ENCODE results near the gene KRTAP5-8.
"Not testable (repeated sequence)": the region's sequence is repeated elsewhere in the genome, so short reads cannot be mapped to it uniquely, and the experiment has no call there.

Gene KRTAP5-8

DNA sequence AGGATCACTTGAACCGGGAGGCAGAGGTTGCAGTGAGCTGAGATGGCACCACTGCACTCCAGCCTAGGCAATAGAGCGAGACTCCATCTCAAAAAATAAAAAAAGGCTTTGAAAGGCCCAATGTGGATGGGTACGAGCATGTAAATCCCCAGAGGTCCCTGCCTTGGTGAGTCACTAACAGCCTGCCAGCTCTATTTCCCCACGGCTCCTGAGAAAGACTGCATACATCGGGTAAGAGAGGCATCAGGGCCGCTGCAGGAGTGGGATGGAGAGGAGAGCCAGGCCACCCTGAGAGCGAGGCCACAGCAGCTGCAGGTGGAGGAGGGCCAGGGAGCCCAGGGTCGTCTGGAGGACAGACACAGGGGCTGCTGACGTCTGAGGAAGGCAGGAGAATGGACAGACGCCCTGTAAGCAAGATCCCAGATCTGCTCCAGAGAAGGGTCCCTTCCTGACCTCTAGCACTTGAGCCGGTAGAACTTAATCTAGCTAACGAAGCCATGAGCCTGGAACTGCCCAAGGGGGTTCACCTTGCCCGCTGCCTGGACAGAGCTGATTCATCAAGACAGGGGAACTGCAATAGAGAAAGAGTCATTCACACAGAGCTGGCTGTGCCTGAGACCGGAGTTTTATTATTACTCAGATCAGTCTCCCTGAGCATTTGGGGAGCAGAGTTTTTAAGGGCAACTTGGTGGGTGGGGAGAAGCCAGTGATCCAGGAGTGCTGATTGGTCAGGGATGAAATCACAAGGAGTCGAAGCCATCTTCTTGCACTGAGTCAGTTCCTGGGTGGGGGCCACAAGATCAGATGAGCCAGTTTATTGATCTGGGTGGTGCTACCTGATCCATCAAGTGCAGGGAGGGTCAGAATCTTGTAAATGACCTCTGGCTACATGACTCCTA is 5.3 kb downstream of the KRTAP5-8 start:
- no peak for DNase-seq (ENCODE audit: low read depth in 2 of 2, low spot score in 1 of 2)

DNA sequence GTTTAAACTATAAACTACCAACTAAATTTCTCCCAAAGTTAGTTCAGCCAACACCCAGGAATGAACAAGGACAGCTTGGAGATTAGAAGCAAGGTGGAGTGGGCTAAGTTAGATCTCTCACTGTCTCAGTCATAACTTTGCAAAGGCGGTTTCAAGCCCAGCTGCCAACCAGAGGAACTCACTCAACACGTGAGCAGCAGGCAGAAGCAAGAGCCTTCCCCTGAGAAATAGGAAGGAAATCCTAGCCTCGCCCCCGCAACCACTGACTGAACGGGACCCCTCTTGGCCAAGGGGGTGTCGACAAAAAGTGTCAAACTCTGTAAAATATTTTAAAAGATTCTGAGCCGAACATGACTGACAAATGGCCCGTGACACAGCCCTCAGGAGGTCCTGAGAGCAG is 6.0 kb downstream of the KRTAP5-8 start:
- DNase-seq (ENCODE audit: low read depth in 2 of 2, low spot score in 1 of 2), result no peak

DNA sequence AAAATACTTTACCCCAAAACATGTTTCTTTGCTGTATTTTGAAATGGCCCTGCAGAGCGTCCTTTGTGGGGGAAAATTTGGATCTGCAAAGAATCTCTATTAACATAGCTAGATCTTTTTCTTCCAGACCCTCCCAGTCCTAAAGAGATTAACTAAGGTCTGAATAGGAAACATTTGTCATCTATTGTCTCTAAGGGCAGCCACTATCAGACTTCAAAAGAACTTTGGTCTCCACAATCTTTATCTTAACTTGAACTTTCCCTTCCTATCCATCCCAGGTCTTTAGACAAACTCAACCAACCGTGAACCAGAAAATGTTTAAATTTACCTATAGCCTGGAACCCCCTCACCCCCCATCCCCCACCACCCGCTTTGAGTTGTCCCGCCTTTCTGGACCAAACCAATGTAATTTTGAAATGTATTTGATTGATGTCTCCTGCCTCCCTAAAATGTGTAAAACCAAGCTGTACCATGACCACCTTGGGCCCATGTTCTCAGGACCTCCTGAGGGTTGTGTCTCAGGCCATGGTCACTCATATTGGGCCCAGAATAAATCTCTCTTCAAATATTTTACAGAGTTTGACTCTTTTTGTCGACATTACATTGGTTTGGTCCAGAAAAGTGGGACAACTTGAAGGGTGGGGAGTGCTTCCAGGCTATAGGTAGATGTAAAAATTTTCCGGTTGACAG is 6.8 kb downstream of the KRTAP5-8 start:
- no peak for DNase-seq (ENCODE audit: low read depth in 2 of 2, low spot score in 1 of 2)

DNA sequence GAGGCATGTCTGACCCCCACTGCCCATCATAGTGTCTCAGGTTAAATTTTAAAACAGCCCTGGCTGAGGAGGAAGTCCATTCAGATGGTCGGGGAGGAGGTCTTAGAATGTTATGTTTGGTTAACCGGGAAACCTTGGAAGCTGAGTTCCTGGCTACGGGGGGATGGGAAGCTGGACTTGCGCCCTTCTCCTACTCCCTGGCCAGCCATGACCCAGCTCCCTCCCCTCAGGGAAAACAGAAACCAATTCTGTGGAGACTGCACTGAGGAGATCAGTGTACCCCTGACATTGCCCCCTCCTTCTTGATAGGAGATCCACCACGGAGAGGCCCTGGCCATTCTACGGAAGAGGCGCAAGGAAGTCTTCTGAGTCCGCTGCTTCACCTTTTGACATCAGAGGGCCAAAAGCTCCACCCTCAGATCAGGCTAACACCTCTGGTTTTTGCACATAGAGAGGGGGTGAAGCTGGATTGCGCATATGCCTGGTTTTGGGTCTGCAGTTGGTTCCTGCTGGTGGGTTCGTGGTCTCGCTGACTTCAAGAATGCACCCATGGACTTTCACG is 7.7 kb downstream of the KRTAP5-8 start:
- DNase-seq (ENCODE audit: low read depth in 2 of 2, low spot score in 1 of 2), result no peak

DNA sequence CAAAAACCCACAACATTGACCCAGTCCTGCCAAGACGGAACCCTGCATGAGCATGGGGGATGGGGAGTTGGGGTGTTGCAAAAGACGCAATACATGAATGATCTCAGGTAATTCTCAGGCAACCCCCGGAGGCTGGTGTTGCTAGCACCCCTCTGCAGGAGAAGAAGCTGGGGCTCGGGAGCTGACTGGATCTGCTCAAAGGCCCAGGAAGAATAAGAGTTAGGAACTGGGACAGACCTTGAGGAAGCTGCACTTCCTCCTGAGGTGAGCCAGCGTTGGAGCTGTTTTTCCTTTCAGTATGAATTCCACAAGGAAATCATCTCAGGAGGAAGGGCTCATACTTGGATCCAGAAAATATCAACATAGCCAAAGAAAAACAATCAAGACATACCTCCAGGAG is 10.3 kb downstream of the KRTAP5-8 start, which contains the start of gene KRTAP5-9:
Gene KRTAP5-9 (plus strand): TSS at position 301 of the 400 bp plus-strand sequence. CDS start 238 bp downstream, outside the sequence.
- no peak for DNase-seq (ENCODE audit: low read depth in 2 of 2, low spot score in 1 of 2)

DNA sequence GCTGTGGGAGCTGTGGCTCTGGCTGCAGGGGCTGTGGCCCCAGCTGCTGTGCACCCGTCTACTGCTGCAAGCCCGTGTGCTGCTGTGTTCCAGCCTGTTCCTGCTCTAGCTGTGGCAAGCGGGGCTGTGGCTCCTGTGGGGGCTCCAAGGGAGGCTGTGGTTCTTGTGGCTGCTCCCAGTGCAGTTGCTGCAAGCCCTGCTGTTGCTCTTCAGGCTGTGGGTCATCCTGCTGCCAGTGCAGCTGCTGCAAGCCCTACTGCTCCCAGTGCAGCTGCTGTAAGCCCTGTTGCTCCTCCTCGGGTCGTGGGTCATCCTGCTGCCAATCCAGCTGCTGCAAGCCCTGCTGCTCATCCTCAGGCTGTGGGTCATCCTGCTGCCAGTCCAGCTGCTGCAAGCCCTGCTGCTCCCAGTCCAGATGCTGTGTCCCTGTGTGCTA is 10.9 kb downstream of the KRTAP5-8 start:
- DNase-seq (ENCODE audit: low read depth in 2 of 2, low spot score in 1 of 2), result no peak

DNA sequence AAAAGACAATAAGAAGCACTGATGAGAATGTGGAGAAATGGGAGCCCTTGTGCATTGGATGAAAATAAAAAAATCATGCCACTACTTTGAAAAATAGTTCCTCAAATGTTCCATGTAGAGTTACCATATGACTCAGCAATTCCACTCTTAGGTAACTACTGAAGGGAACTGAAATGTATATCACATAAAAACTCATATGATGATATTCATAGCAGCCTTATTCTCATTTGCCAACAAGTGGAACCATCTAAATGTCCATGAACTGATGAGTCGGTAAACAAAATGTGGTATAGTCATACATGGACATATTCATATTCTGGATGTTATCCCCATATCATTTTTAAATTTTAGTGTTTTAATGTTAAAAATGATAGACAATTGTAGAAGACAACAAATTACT is 13.9 kb downstream of the KRTAP5-8 start:
- DNase-seq (ENCODE audit: low read depth in 2 of 2, low spot score in 1 of 2), result no peak

DNA sequence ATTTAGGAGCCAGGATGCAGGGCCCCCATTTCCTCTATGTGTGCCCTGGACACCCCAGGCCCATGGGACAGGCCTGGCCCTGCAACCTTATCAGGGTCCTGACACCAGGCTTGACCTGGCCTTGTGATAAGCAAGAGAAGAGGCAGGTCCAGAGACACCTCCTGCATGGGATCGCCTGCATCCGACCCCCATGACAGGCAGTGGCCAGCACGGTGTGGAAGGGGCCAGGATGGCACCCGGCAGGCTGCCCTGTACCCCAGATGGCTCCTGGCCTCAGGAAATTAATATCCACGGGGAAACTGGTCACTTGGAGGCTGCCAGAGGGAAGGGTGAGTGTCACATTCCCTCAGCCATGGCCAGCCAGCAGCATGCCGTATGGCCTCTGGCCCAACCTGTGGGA is 17.2 kb downstream of the KRTAP5-8 start:
- no peak for DNase-seq (ENCODE audit: low read depth in 2 of 2, low spot score in 1 of 2)

DNA sequence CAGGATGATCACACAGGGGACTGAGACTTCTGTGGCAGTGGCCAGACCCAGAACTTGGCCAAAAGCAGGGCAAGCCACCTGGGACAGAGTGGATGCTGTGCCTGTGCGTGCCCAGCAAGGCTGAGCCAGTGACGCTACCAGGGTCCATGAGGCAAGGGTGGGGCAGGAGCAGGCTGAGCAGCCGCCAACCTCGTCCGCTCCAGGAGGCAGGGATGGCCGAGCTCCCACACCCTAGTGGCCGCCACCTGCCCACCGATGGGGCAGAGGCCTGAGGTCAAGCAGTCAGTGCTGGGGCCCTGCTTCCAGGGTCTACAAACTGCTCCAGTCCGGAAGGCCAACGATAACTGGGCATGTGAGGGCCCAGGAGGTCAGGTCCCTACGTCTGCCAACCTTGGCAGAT is 17.7 kb downstream of the KRTAP5-8 start:
- no peak for DNase-seq (ENCODE audit: low read depth in 2 of 2, low spot score in 1 of 2)

DNA sequence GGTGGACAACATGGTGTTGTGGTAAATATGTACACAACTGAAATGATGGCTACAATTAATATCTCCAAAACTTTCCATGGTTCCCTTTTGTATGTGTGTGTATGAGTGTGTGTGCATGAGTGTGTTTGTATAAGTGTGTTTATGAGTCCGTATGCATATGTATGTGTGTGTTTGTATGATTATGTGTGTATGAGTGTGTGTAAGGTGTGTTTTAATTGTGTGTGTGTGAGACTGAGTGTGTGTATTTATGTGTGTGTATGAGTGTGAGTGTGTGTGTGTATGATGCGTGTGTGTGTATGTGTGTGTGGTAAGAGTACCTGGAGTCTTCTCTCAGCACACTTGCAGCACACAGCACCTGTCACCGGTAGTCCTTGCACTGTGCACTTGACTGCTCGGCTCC is 18.2 kb downstream of the KRTAP5-8 start:
- no peak for DNase-seq (ENCODE audit: low read depth in 2 of 2, low spot score in 1 of 2)

DNA sequence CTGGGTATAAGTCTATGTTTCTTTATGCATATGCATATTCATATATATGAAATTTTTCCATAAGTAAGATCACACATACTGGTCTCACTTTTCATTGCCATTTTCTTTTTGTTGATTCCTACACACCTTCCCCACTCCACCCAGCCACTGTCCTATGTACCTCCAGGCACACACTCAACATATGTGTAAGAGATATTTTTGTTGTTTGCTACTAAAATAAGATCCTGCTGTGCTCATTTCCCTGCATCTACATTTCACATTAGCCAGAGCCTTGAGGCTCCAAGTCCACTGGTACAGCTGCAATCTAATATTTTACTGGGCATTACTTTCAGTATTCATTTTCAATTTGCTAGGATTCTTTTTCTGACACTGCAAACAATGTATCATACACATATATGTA is 19.4 kb downstream of the KRTAP5-8 start:
- no peak for DNase-seq (ENCODE audit: low read depth in 2 of 2, low spot score in 1 of 2)

DNA sequence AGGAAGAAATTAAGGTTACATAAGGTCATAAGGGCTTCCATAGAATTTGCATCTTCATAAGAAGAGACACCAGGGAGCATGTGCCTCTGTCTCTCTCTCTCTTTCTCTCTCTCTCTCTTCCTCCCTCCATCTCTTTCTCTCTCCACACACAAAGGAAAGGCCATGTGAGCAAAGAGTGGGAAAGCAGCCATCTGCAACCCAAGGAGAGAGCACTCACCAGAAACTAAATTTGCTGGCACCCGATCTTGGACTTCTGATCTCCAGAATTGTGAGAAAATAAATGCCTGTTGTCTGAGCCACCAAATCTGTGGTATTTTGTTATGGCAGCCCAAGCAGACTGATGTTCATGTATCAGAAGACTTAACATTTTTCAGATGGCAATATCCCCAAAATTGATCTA is 21.2 kb downstream of the KRTAP5-8 start:
- DNase-seq (ENCODE audit: low read depth in 2 of 2, low spot score in 1 of 2), result no peak

DNA sequence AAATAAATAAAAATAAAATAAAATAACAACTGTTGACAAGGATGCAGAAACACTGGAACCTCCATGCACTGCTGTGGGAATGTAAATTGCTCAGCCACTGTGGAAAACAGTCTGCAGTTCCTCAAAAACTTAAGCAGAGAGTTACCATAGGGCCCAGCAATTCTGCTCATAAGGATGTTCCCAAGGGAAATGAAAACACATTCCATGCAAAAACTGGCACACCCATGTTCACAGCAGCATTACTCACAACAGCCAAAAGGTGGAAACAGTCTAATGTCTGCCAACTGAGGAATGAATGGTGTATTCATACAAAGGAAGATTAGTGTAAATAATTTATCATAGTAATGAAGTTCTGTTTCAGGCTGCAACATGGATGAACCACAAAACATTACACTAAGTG is 24.3 kb downstream of the KRTAP5-8 start:
- no peak for DNase-seq (ENCODE audit: low read depth in 2 of 2, low spot score in 1 of 2)

DNA sequence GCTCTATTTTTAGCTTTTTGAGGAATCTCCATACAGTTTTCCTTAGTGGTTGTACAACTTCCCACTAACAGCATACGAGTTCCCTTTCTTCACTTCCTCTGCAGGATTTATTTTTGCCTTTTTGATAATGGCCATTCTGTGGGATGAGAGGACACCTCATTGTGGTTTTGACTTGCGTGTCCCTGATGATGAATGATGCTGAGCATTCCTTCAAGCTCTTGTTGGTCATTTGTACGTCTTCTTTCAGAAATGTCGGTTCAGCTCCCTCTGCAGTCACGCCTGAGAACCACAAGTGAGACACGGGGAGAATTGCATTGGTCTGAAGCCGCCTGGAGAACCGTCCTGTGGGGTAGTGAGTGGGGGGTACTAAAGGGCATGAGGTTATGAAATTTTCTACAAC is 25.6 kb downstream of the KRTAP5-8 start:
- DNase-seq (ENCODE audit: low read depth in 2 of 2, low spot score in 1 of 2), result no peak

DNA sequence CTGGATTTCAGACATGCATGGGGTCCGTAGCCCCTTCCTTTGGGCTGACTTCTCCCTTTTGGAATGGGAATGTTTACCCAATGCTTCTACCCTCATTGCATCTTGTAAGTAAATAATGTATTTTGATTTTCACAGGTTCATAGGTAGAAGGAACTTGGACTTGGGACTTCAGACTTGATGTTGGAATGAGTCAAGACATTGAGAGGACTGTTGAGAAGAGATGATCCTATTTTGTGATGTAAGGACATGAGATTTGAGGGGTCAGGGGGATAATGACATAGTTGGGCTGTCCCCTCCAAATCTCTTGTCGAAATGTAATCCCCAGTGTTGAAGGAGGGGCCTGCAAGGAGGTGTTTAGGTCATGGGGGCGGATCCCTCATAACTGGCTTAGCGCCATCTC is 26.6 kb downstream of the KRTAP5-8 start:
- DNase-seq (ENCODE audit: low read depth in 2 of 2, low spot score in 1 of 2), result no peak

DNA sequence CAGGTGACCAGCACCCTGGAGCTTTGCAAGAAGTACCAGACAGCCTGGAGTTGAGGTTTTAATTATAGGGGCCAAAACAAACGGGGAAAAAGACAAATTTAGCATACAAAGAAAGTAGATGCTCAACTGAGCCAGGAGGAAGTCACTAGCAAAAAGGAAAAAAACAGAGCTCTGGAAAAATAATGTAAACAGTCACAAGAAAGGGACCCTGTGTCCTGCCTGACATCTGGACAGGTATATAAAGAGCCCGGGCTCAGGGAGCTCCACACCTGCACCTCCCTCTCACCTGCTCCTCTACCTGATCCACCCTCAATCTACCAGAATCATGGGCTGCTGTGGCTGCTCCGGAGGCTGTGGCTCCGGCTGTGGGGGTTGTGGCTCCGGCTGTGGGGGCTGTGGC is 27.4 kb downstream of the KRTAP5-8 start, which contains the start of gene KRTAP5-10:
Gene KRTAP5-10 (plus strand): TSS at position 301 of the 400 bp plus-strand sequence. CDS start 25 bp downstream, at position 326.
- no peak for DNase-seq (ENCODE audit: low read depth in 2 of 2, low spot score in 1 of 2)

DNA sequence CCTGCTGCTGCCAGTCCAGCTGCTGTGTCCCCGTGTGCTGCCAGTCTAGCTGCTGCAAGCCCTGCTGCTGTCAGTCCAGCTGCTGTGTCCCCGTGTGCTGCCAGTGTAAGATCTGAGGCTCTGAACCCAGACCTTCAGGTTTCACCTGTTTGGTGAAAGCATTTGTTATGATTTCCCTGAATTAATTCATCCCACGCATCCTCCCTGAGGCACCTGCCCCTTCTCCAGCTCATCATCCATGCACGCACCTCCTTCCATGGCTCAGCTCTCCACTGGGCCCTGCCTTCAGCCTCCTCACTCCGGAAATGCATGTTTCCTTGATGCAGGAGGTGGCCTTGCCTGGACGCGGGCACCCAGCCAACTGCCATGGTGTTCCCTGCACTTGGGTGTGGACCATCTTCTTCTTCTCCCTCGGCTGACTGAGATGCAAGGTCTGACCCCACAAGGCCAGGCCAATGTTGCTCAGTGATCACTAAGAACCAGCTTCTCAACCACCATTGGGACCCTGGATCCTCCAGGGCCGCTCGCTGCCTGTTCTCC is 28.3 kb downstream of the KRTAP5-8 start:
- DNase-seq (ENCODE audit: low read depth in 2 of 2, low spot score in 1 of 2), result no peak

DNA sequence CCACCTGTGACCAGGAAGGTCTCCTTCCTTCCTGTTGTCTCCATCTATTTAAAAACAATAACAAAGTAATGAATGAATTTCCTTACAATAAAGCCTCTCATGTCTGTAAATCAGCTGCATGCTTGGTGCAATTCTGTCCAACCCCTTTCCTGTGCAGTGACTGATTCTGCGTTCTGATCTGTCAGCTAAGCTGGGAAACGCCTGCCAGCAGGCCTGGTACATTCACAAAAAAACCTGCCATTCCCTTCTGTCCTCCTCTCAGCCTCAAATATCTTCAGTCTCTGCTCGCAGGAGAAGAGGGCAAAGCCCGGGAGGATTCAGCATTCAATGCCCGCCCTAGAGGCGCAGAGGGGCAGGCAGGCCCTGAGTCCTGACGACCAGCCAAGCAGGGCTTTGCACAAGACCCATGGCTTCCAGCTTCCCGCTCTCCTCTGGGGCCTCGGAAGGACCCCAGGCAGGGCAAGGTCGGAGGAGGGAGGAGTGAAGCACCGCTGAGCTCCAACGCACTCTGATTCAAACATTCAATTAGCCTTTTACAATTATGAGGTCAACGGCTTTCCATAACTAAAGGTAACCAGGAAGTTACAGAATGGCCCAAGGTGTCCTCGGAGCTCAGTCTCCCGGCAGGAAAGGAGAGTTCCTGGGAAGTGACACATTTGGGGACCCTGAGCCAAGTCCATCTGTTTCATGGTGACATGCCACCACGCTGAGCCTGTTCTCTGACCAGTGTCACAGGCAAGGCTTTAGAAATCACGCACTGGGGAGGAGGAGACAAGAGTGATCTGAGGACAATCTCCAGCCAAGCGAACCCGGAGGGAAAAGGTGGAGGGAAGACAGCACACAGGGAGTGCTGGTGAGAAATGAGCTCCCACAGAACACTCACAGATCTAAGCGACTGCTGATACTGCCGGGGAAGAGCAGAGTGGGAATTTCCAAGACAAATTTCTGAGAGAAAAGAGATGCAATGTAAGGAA is 29.1 kb downstream of the KRTAP5-8 start:
- not testable (repeated sequence) for DNase-seq (ENCODE audit: low read depth in 2 of 2, low spot score in 1 of 2)

DNA sequence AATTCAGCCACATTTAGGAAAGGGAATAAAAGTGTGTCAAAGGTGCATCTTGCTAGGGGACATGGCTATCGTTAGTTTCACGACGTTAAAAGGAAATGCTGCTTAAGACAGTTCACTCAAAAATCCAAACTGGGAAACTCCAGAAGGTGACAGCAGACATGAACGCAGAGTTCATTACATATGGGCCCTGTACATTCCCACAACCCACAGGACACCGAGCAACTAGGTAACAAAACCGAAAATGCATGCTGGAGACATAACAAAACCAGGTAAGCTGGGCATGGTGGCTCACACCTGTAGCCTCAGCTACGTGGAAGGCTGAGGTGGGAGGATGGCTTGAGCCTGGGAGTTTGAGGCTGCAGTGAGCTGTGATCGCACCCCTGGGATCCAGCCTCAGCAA is 29.8 kb downstream of the KRTAP5-8 start:
- not testable (repeated sequence) for DNase-seq (ENCODE audit: low read depth in 2 of 2, low spot score in 1 of 2)

DNA sequence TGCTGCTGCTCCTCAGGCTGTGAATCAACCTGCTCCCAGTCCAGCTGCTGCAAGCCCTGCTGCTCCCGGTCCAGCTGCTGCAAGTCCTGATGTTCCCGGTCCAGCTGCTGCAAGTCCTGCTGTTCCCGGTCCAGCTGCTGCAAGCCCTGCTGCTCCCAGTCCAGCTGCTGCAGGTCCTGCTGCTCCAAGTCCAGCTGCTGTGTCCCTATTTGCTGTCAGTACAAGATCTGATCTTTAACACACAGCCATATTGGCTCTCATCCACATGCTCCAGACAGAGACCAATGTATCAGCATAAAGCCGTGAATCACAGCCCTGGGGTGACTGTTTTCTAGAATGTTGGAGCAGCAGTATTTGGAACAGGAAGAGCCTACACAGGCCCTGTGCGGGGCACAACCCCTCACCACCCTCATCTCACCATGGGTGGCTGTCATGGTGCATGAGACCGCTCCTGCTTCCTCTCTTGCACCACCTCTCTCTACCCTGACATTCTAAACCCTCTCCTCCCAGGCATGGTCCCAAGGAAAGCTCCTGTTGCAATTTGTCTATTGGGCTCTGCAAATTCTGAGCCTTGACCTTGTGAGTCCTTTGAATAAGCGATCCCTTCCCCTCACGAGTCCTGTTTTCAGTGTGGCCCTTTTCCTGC is 31.0 kb downstream of the KRTAP5-8 start:
- DNase-seq (ENCODE audit: low read depth in 2 of 2, low spot score in 1 of 2), result no peak

All from stimulated activated CD8-positive, alpha-beta memory T cell treated with anti-CD3 and anti-CD28 coated beads, Interleukin-4, amount 100 ng/mL, for 4 hours (primary cell).